ENCODE results near the gene SLC35E1.
A peak's percentile ranks its signal among the peaks of the same experiment; 100 is the strongest.

SLC35E1 gene

DNA sequence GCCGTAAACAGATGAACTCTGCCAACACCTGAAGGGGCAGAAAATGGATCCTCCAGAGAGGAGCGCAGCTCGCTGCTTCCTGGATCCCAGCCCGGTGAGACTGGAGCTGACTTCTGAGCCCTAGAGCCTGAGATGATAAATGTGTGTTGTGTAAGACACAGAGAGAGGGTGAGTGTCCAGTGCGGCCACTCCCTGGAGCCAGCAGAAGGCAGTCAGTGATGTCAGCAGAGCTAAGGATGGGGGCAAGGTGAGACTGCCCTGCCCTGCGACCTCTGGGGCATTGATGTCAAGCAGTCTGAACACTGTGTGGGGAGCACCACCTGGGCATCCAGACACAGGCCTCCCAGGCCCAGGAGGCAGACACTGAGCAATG, 9.7 kb upstream of the SLC35E1 start:
- Histone ChIP-seq H3K27me3 (ENCODE audit: control insufficient read depth in 1 of 2, insufficient read depth in 2 of 2, low read length in 2 of 2) (no peaks in the 10 kb centered on the region), H3K9me3 (ENCODE audit: control insufficient read depth in 2 of 2, low read length in 2 of 2) (no peaks in the 10 kb centered on the region), H3K9ac (ENCODE audit: low read length in 2 of 2) (no peak overlapping the region), H3K27ac (ENCODE audit: low read length) (no peak overlapping the region), H3K36me3 (ENCODE audit: control insufficient read depth in 2 of 2, insufficient read depth in 2 of 2, low read length in 2 of 2) (peaks cover 7 to 11% of the 10 kb centered on the region in 2 donors), H3K4me1 (ENCODE audit: control insufficient read depth, insufficient read depth, low read length) (peaks cover 43% of the 10 kb centered on the region), H3K4me3 (ENCODE audit: low read length in 2 of 2) (no peak overlapping the region)

- Histone ChIP-seq H3K9ac (ENCODE audit: low read length in 2 of 2) (no peak overlapping the region), H3K36me3 (ENCODE audit: control insufficient read depth in 2 of 2, insufficient read depth in 2 of 2, low read length in 2 of 2) (peaks cover 11 to 12% of the 10 kb centered on the region in 2 donors), H3K4me1 (ENCODE audit: control insufficient read depth, insufficient read depth, low read length) (peaks cover 41% of the 10 kb centered on the region), H3K27me3 (ENCODE audit: control insufficient read depth in 1 of 2, insufficient read depth in 2 of 2, low read length in 2 of 2) (no peaks in the 10 kb centered on the region), H3K4me3 (ENCODE audit: low read length in 2 of 2) (no peak overlapping the region), H3K27ac (ENCODE audit: low read length) (no peak overlapping the region), H3K9me3 (ENCODE audit: control insufficient read depth in 2 of 2, low read length in 2 of 2) (no peaks in the 10 kb centered on the region)
These were observed 9.1 kb upstream of the SLC35E1 start for GRCh38 chr19:16581145-16581970.

DNA sequence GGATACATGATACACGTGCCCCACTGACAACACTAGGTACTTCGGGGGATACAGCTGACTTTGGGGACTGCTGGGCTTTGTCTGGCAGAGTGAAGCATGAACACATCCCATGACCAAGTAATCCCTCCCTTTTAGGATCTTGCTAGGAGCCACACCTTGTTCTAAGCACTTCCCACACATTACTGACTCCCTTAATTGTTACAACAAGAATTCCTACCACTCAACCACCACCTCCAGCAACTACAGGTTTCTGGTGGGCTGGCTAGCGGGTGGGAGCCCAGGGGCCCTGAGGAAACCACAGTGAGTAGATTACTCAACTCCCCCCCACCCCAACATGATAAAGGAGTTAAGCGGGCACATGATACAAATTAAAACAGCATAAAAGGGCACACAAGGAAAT, 7.2 kb upstream of the SLC35E1 start:
- Histone ChIP-seq H3K9me3 (ENCODE audit: control insufficient read depth in 2 of 2, low read length in 2 of 2) (no peaks in the 10 kb centered on the region), H3K27ac (ENCODE audit: low read length) (no peak overlapping the region)

DNA sequence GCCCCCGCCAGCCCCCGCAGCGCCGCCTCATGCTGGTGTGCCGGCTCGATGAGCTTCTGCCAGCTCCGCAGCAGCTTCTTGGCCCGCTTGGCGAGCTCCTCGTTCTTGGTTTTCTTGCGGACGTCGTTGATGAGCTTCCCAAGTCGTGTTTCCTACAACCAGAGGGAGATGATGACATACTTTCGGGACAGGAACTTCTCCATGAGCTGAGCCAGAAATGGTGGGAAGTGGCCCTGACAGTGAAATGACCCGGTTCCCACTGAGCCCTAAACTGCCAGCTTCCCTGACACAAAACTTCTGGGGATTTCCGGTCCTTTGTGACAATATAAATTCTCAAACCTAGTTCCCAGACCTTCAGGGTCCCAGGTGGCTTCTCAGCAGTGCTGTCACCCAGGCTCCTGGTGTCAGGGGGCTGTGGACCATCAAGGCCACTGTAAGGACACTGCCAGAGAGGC, 5.3 kb upstream of the SLC35E1 start:
- peaks cover 18 to 24% of the 10 kb centered on the region in 2 donors for H3K36me3 ChIP-seq (ENCODE audit: control insufficient read depth in 2 of 2, insufficient read depth in 2 of 2, low read length in 2 of 2)
- H3K27ac ChIP-seq (ENCODE audit: low read length) = no peak overlapping the region
- H3K27me3 ChIP-seq (ENCODE audit: control insufficient read depth in 1 of 2, insufficient read depth in 2 of 2, low read length in 2 of 2) = no peaks in the 10 kb centered on the region
- H3K4me3 ChIP-seq (ENCODE audit: low read length in 2 of 2) = no peak overlapping the region
- H3K4me1 ChIP-seq (ENCODE audit: control insufficient read depth, insufficient read depth, low read length) = peaks cover 32% of the 10 kb centered on the region
- H3K9me3 ChIP-seq (ENCODE audit: control insufficient read depth in 2 of 2, low read length in 2 of 2) = no peaks in the 10 kb centered on the region
- H3K9ac ChIP-seq (ENCODE audit: low read length in 2 of 2) = no peak overlapping the region

More for the DNA sequence above, 7.2 kb upstream of the SLC35E1 start:
- Histone ChIP-seq H3K36me3 (ENCODE audit: control insufficient read depth in 2 of 2, insufficient read depth in 2 of 2, low read length in 2 of 2) (peaks cover 18 to 21% of the 10 kb centered on the region in 2 donors), H3K9ac (ENCODE audit: low read length in 2 of 2) (no peak overlapping the region), H3K27me3 (ENCODE audit: control insufficient read depth in 1 of 2, insufficient read depth in 2 of 2, low read length in 2 of 2) (no peaks in the 10 kb centered on the region), H3K4me3 (ENCODE audit: low read length in 2 of 2) (no peak overlapping the region), H3K4me1 (ENCODE audit: control insufficient read depth, insufficient read depth, low read length) (peaks cover 31% of the 10 kb centered on the region)

DNA sequence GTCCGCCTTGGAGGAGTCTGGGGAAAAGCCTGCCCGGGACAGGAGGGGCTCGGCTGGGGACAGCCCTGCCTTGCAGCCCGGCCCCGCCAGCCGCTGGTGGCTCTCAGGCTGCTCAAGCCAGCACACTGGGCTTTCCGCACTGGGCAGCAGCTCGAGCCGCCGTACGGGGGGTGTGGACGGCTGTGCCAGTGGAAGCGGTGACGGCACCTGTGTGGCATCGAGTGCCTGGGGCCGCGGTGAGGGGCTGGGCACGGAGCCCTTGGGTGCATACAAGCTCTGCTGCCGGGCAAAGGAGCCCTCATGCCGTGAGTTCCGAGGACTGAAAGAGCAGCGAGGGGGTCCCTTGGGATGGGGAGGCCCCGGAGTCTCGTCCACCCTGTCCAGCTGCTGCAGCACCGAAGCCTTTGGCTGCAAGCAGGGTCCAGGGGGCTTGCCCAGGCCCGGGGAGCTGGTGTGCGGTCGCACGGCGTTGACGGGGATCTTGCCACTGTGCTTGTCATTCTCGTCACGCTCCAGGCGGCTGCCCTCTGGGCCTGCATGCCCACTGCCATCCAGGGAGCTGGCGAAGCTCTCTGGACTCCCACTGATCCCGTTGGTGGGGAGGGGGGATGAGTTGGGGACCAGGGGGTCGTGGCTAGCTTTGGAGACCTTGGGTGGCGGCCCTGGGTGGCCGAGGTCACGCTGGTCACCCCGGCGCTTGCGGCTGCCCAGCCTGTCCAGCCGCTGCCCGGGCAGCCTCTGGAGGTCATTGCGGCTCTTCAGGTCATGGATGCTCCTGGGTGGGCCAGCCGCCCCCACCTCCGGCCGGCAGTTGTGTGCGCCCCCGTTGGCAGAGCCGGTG, 4.7 kb upstream of the SLC35E1 start:
- Histone ChIP-seq H3K36me3 (ENCODE audit: control insufficient read depth in 2 of 2, insufficient read depth in 2 of 2, low read length in 2 of 2) (peaks cover 18 to 24% of the 10 kb centered on the region in 2 donors), H3K4me3 (ENCODE audit: low read length in 2 of 2) (no peak overlapping the region), H3K9me3 (ENCODE audit: control insufficient read depth in 2 of 2, low read length in 2 of 2) (no peaks in the 10 kb centered on the region), H3K9ac (ENCODE audit: low read length in 2 of 2) (no peak overlapping the region), H3K27ac (ENCODE audit: low read length) (no peak overlapping the region), H3K27me3 (ENCODE audit: control insufficient read depth in 1 of 2, insufficient read depth in 2 of 2, low read length in 2 of 2) (no peaks in the 10 kb centered on the region), H3K4me1 (ENCODE audit: control insufficient read depth, insufficient read depth, low read length) (peaks cover 26% of the 10 kb centered on the region)

- no peaks in the 10 kb centered on the region for H3K27me3 ChIP-seq (ENCODE audit: control insufficient read depth in 1 of 2, insufficient read depth in 2 of 2, low read length in 2 of 2)
- peaks cover 32% of the 10 kb centered on the region for H3K4me1 ChIP-seq (ENCODE audit: control insufficient read depth, insufficient read depth, low read length)
- no peak overlapping the region for H3K4me3 ChIP-seq (ENCODE audit: low read length in 2 of 2)
- H3K36me3 ChIP-seq (ENCODE audit: control insufficient read depth in 2 of 2, insufficient read depth in 2 of 2, low read length in 2 of 2) = peaks cover 18 to 24% of the 10 kb centered on the region in 2 donors
- no peak overlapping the region for H3K27ac ChIP-seq (ENCODE audit: low read length)
- no peak overlapping the region for H3K9ac ChIP-seq (ENCODE audit: low read length in 2 of 2)
- H3K9me3 ChIP-seq (ENCODE audit: control insufficient read depth in 2 of 2, low read length in 2 of 2) = no peaks in the 10 kb centered on the region
These were observed 3.9 kb upstream of the SLC35E1 start for GRCh38 chr19:16575861-16576689.

- Histone ChIP-seq H3K4me3 (ENCODE audit: low read length in 2 of 2) (no peak overlapping the region), H3K9ac (ENCODE audit: low read length in 2 of 2) (no peak overlapping the region), H3K27me3 (ENCODE audit: control insufficient read depth in 1 of 2, insufficient read depth in 2 of 2, low read length in 2 of 2) (no peaks in the 10 kb centered on the region), H3K27ac (ENCODE audit: low read length) (no peak overlapping the region), H3K36me3 (ENCODE audit: control insufficient read depth in 2 of 2, insufficient read depth in 2 of 2, low read length in 2 of 2) (peaks cover 18 to 24% of the 10 kb centered on the region in 2 donors), H3K9me3 (ENCODE audit: control insufficient read depth in 2 of 2, low read length in 2 of 2) (no peaks in the 10 kb centered on the region), H3K4me1 (ENCODE audit: control insufficient read depth, insufficient read depth, low read length) (peaks cover 34% of the 10 kb centered on the region)
These were observed 3.1 kb upstream of the SLC35E1 start for GRCh38 chr19:16575282-16575681.

DNA sequence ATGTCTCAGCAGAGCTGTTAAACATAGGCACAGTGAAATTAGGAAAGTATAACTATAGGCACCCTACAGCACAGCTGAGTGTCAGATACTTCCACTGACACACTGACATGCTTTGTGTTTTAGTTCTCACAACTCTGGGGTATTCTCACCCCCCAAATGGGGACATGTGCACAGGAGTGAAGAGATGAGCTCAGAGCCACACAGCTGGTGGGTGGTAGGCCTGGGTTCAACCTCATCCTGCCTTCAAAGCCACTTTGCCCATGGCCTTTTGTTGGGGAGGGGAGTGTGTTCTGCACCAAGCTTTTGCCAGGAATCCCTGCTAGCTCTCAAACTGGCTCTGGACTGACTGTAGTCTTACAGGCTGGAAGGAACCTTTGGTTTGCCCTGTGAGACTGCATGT, 1.7 kb upstream of the SLC35E1 start:
- peaks cover 17 to 24% of the 10 kb centered on the region in 2 donors for H3K36me3 ChIP-seq (ENCODE audit: control insufficient read depth in 2 of 2, insufficient read depth in 2 of 2, low read length in 2 of 2)
- H3K27ac ChIP-seq (ENCODE audit: low read length) = no peak overlapping the region
- no peaks in the 10 kb centered on the region for H3K9me3 ChIP-seq (ENCODE audit: control insufficient read depth in 2 of 2, low read length in 2 of 2)
- no peak overlapping the region for H3K9ac ChIP-seq (ENCODE audit: low read length in 2 of 2)
- H3K27me3 ChIP-seq (ENCODE audit: control insufficient read depth in 1 of 2, insufficient read depth in 2 of 2, low read length in 2 of 2) = no peaks in the 10 kb centered on the region
- peaks cover 37% of the 10 kb centered on the region for H3K4me1 ChIP-seq (ENCODE audit: control insufficient read depth, insufficient read depth, low read length)
- H3K4me3 ChIP-seq (ENCODE audit: low read length in 2 of 2) = peak overlapping the region; percentile 77 to 96

GRCh38 chr19:16573296-16573695, 1.1 kb upstream of the SLC35E1 start:
- peak overlapping the region; percentile 77 to 96 for H3K4me3 ChIP-seq (ENCODE audit: low read length in 2 of 2)
- H3K27ac ChIP-seq (ENCODE audit: low read length) = peak overlapping the region; percentile 73
- H3K9me3 ChIP-seq (ENCODE audit: control insufficient read depth in 2 of 2, low read length in 2 of 2) = no peaks in the 10 kb centered on the region
- peak overlapping the region; percentile 86 to 92 for H3K9ac ChIP-seq (ENCODE audit: low read length in 2 of 2)
- H3K4me1 ChIP-seq (ENCODE audit: control insufficient read depth, insufficient read depth, low read length) = peaks cover 37% of the 10 kb centered on the region
- H3K27me3 ChIP-seq (ENCODE audit: control insufficient read depth in 1 of 2, insufficient read depth in 2 of 2, low read length in 2 of 2) = no peaks in the 10 kb centered on the region
- peaks cover 14 to 21% of the 10 kb centered on the region in 2 donors for H3K36me3 ChIP-seq (ENCODE audit: control insufficient read depth in 2 of 2, insufficient read depth in 2 of 2, low read length in 2 of 2)

GRCh38 chr19:16571822-16572331, 338 bp downstream of the SLC35E1 start:
- Histone ChIP-seq H3K36me3 (ENCODE audit: control insufficient read depth in 2 of 2, insufficient read depth in 2 of 2, low read length in 2 of 2) (peaks cover 14 to 19% of the 10 kb centered on the region in 2 donors), H3K4me1 (ENCODE audit: control insufficient read depth, insufficient read depth, low read length) (peaks cover 37% of the 10 kb centered on the region), H3K9me3 (ENCODE audit: control insufficient read depth in 2 of 2, low read length in 2 of 2) (no peaks in the 10 kb centered on the region), H3K4me3 (ENCODE audit: low read length in 2 of 2) (peak overlapping the region; percentile 89 to 93), H3K27me3 (ENCODE audit: control insufficient read depth in 1 of 2, insufficient read depth in 2 of 2, low read length in 2 of 2) (no peaks in the 10 kb centered on the region), H3K27ac (ENCODE audit: low read length) (peak overlapping the region; percentile 31), H3K9ac (ENCODE audit: low read length in 2 of 2) (peak overlapping the region; percentile 81 to 82)
